ENCODE data around the gene TRIM13. TPM values are rescaled to one million over a fixed set of nuclear protein-coding genes. Genes with fewer than 3 reads are reported as not detected.

The TRIM13 gene
- total RNA-seq, 1 donor from 2014 or later, result 49.1 TPM

DNA sequence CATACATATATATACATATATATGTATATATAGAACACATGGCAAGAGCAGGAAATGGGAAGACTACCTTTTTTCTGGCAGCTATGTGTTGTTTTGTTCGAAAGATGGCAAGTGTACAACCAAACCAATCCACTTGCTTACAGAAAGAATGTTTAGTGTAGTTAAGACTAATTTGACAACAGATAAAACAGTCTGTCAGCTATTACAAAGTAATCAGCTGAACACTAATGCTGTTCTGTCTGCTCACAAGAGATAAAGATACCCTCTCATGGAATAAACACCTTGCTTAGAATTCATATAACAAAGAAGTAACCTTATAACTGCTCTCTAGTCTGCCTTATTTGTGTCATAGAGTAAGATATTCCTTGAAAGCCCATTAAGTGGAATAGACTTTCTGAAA lies 17.5 kb downstream of the TRIM13 start:
- Mint-ChIP-seq H3K36me3 (ENCODE audit: insufficient read depth) (peaks cover 33% of the 10 kb centered on the region), H3K27ac (no peak overlapping the region), H3K4me1 (ENCODE audit: low read depth) (peaks cover 16% of the 10 kb centered on the region), H3K9me3 (ENCODE audit: low read depth) (no peaks in the 10 kb centered on the region), H3K4me3 (ENCODE audit: low read depth) (no peak overlapping the region), H3K27me3 (no peaks in the 10 kb centered on the region)
- TF ChIP-seq, protein P1, sequence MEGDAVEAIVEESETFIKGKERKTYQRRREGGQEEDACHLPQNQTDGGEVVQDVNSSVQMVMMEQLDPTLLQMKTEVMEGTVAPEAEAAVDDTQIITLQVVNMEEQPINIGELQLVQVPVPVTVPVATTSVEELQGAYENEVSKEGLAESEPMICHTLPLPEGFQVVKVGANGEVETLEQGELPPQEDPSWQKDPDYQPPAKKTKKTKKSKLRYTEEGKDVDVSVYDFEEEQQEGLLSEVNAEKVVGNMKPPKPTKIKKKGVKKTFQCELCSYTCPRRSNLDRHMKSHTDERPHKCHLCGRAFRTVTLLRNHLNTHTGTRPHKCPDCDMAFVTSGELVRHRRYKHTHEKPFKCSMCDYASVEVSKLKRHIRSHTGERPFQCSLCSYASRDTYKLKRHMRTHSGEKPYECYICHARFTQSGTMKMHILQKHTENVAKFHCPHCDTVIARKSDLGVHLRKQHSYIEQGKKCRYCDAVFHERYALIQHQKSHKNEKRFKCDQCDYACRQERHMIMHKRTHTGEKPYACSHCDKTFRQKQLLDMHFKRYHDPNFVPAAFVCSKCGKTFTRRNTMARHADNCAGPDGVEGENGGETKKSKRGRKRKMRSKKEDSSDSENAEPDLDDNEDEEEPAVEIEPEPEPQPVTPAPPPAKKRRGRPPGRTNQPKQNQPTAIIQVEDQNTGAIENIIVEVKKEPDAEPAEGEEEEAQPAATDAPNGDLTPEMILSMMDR (IDR thresholded peaks at IDR 0.05; ENCODE audit: unreplicated experiment), result no peak
- no peak for DNase-seq (ENCODE audit: low spot score, unreplicated experiment)

DNA sequence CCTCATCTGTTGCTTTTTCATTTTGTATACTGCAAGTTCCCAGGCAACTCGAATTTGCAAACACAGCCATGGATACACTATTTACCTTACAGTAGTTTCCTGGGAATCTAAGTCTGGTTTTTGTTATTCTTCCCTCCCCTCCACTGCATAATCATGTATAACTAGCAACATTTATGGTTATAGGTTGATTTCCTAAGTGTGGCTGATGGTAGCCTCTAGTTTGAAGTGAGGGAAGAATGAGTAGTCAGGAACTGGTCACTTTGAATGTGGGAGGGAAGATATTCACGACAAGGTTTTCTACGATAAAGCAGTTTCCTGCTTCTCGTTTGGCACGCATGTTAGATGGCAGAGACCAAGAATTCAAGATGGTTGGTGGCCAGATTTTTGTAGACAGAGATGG lies 18.4 kb downstream of the TRIM13 start, which contains the start of gene KCNRG:
TSS of gene KCNRG (plus strand) at position 187 of the 400 bp plus-strand sequence. CDS start at position 237, 50 bp downstream.
- TF ChIP-seq, protein P1 (IDR thresholded peaks at IDR 0.05; ENCODE audit: unreplicated experiment), result no peak
- H3K4me1 Mint-ChIP-seq (ENCODE audit: low read depth), result peaks cover 14% of the 10 kb centered on the region
- peaks cover 32% of the 10 kb centered on the region for H3K36me3 Mint-ChIP-seq (ENCODE audit: insufficient read depth)
- H3K9me3 Mint-ChIP-seq (ENCODE audit: low read depth), result no peaks in the 10 kb centered on the region
- DNase-seq (ENCODE audit: low spot score, unreplicated experiment), result no peak
- no peak within 1 kb of the TSS for H3K4me3 Mint-ChIP-seq (ENCODE audit: low read depth)
- peak within 1 kb of the TSS; percentile 3 for H3K27ac Mint-ChIP-seq
- H3K27me3 Mint-ChIP-seq, result no peaks in the 10 kb centered on the region

DNA sequence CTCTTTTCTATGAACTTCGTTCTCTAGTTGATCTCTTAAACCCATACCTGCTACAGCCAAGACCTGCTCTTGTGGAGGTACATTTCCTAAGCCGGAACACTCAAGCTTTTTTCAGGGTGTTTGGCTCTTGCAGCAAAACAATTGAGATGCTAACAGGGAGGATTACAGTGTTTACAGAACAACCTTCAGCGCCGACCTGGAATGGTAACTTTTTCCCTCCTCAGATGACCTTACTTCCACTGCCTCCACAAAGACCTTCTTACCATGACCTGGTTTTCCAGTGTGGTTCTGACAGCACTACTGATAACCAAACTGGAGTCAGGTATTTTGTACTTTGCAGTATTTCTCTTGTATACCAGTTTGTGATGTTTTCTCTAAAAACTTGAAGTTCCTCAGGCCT lies 18.9 kb downstream of the TRIM13 start:
- peaks cover 13% of the 10 kb centered on the region for H3K4me1 Mint-ChIP-seq (ENCODE audit: low read depth)
- no peak for DNase-seq (ENCODE audit: low spot score, unreplicated experiment)
- H3K4me3 Mint-ChIP-seq (ENCODE audit: low read depth), result no peak overlapping the region
- peaks cover 32% of the 10 kb centered on the region for H3K36me3 Mint-ChIP-seq (ENCODE audit: insufficient read depth)
- H3K27ac Mint-ChIP-seq, result peak overlapping the region; percentile 3
- no peaks in the 10 kb centered on the region for H3K9me3 Mint-ChIP-seq (ENCODE audit: low read depth)
- H3K27me3 Mint-ChIP-seq, result no peaks in the 10 kb centered on the region
- TF ChIP-seq, protein P1 (IDR thresholded peaks at IDR 0.05; ENCODE audit: unreplicated experiment), result no peak

DNA sequence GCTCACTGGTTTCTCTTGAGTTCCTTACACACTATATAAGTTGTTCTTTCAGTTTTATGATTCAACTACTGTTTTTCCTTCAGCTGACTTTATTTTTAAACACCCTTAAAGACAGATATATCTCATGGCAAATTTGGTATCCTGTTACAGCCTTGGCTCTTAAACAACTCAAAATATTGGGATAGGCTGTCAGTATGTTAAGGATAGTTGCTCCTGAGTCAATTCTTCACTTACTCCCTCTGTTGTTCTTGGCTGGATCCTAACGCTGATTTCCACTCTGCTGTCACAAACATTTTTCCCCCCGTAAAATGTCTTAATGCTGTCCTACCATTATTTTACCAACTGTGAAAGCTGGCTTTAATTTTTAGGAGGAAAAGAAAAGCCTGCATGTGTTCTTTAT lies 19.6 kb downstream of the TRIM13 start:
- DNase-seq (ENCODE audit: low spot score, unreplicated experiment), result no peak
- Mint-ChIP-seq H3K4me3 (ENCODE audit: low read depth) (no peak overlapping the region), H3K9me3 (ENCODE audit: low read depth) (no peaks in the 10 kb centered on the region), H3K4me1 (ENCODE audit: low read depth) (peaks cover 13% of the 10 kb centered on the region), H3K36me3 (ENCODE audit: insufficient read depth) (peaks cover 30% of the 10 kb centered on the region), H3K27me3 (no peaks in the 10 kb centered on the region), H3K27ac (no peak overlapping the region)
- TF ChIP-seq, protein P1 (IDR thresholded peaks at IDR 0.05; ENCODE audit: unreplicated experiment), result no peak

DNA sequence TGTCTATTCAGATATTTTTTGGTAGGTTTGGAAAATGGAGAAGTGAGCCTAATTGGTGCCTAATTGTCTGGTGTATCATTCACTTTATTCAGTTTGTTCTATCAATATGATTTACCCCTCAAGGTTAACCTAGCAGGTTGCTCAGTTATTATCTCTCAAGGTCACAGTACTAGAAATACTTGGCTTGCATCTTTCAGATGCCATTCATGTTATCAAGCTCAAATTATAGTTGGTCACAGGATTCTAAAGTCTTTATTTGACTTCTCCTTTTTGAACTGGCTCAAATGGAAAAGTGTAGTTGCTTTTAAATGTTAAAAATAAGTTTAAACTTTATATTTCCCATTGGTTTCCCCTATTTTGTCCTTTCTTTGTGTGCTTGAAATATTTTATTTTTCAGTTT lies 21.0 kb downstream of the TRIM13 start:
- no peak for DNase-seq (ENCODE audit: low spot score, unreplicated experiment)
- Mint-ChIP-seq H3K4me3 (ENCODE audit: low read depth) (no peak overlapping the region), H3K27ac (no peak overlapping the region), H3K9me3 (ENCODE audit: low read depth) (no peaks in the 10 kb centered on the region), H3K36me3 (ENCODE audit: insufficient read depth) (peaks cover 20% of the 10 kb centered on the region), H3K4me1 (ENCODE audit: low read depth) (peaks cover 13% of the 10 kb centered on the region), H3K27me3 (no peaks in the 10 kb centered on the region)
- TF ChIP-seq, protein P1 (IDR thresholded peaks at IDR 0.05; ENCODE audit: unreplicated experiment), result no peak
